ENCODE data around the gene AIRE.
"Not testable (repeated sequence)": the region's sequence is repeated elsewhere in the genome, so short reads cannot be mapped to it uniquely, and the experiment has no call there.

Gene AIRE

GRCh38 chr21:44285138-44285992, at the start of gene AIRE:
TSS of gene AIRE (plus strand) at chr21:44285876. CDS start at chr21:44286007, 131 bp downstream.
- DNase-seq (ENCODE audit: low read depth), result no peak

GRCh38 chr21:44240353-44240752, 45.3 kb upstream of the AIRE start:
- DNase-seq (ENCODE audit: low read depth), result not testable (repeated sequence)

GRCh38 chr21:44240842-44241241, 44.8 kb upstream of the AIRE start, which contains the start of gene ICOSLG:
TSS of gene ICOSLG (minus strand) at chr21:44240943. CDS start at chr21:44240817, 126 bp downstream.
- DNase-seq (ENCODE audit: low read depth), result not testable (repeated sequence)

- DNase-seq (ENCODE audit: low read depth), result not testable (repeated sequence)
These were observed 44.4 kb upstream of the AIRE start for GRCh38 chr21:44241281-44241680.

- not testable (repeated sequence) for DNase-seq (ENCODE audit: low read depth)
These were observed 41.7 kb upstream of the AIRE start for GRCh38 chr21:44243980-44244379.

- not testable (repeated sequence) for DNase-seq (ENCODE audit: low read depth)
These were observed 37.8 kb upstream of the AIRE start for GRCh38 chr21:44247904-44248303.

- not testable (repeated sequence) for DNase-seq (ENCODE audit: low read depth)
These were observed 36.3 kb upstream of the AIRE start for GRCh38 chr21:44249204-44250037.

- no peak for DNase-seq (ENCODE audit: low read depth)
These were observed 31.6 kb upstream of the AIRE start for GRCh38 chr21:44253832-44254710.

GRCh38 chr21:44255511-44255981, 30.1 kb upstream of the AIRE start:
- no peak for DNase-seq (ENCODE audit: low read depth)

GRCh38 chr21:44258056-44258725, 27.5 kb upstream of the AIRE start:
- DNase-seq (ENCODE audit: low read depth), result no peak

GRCh38 chr21:44259082-44259705, 26.5 kb upstream of the AIRE start:
- DNase-seq (ENCODE audit: low read depth), result no peak

GRCh38 chr21:44260066-44260465, 25.6 kb upstream of the AIRE start:
- no peak for DNase-seq (ENCODE audit: low read depth)

- DNase-seq (ENCODE audit: low read depth), result no peak
These were observed 24.7 kb upstream of the AIRE start for GRCh38 chr21:44260791-44261631.

- no peak for DNase-seq (ENCODE audit: low read depth)
These were observed 23.9 kb upstream of the AIRE start, which contains the start of gene DNMT3L for GRCh38 chr21:44261675-44262295. TSS of gene DNMT3L (minus strand) at chr21:44261897. CDS start at chr21:44261259, 638 bp downstream.

GRCh38 chr21:44262338-44263056, 23.2 kb upstream of the AIRE start:
- no peak for DNase-seq (ENCODE audit: low read depth)

GRCh38 chr21:44263221-44263760, 22.4 kb upstream of the AIRE start:
- DNase-seq (ENCODE audit: low read depth), result no peak

- no peak for DNase-seq (ENCODE audit: low read depth)
These were observed 21.9 kb upstream of the AIRE start for GRCh38 chr21:44263768-44264167.

- DNase-seq (ENCODE audit: low read depth), result no peak
These were observed 19.9 kb upstream of the AIRE start for GRCh38 chr21:44265734-44266270.

Data from stimulated activated CD8-positive, alpha-beta memory T cell treated with anti-CD3 and anti-CD28 coated beads, Interleukin-4, amount 100 ng/mL, for 24 hours (primary cell).